ENCODE data around the gene NPR1.

NPR1 gene

DNA sequence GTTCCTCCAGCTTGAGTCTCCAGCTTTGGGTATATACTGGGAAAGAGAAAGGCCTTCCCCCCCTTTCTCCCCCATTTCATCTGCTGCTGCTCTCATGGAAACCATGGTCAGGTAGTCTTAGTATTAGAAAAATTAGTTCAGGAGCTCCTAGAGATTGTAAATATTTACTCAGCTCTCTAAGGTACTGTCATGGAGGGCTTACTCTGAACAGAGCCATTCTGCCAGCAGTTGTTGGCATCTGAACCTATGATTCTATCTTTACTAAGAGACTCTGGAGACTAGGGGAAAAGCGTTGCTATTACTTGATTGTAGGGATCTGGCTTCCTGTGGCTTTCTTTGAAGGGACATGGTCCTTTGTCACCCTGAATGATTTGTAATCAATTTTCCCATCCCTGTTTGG, 55.5 kb downstream of the NPR1 start:
- TF ChIP-seq, protein P1, sequence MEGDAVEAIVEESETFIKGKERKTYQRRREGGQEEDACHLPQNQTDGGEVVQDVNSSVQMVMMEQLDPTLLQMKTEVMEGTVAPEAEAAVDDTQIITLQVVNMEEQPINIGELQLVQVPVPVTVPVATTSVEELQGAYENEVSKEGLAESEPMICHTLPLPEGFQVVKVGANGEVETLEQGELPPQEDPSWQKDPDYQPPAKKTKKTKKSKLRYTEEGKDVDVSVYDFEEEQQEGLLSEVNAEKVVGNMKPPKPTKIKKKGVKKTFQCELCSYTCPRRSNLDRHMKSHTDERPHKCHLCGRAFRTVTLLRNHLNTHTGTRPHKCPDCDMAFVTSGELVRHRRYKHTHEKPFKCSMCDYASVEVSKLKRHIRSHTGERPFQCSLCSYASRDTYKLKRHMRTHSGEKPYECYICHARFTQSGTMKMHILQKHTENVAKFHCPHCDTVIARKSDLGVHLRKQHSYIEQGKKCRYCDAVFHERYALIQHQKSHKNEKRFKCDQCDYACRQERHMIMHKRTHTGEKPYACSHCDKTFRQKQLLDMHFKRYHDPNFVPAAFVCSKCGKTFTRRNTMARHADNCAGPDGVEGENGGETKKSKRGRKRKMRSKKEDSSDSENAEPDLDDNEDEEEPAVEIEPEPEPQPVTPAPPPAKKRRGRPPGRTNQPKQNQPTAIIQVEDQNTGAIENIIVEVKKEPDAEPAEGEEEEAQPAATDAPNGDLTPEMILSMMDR (IDR thresholded peaks at IDR 0.05; ENCODE audit: low read depth, low read length) = no peak
- in situ Hi-C loops (cut with HindIII; ENCODE audit: low sequenced_read_pairs) = no loop called here
- no peak overlapping the region for H3K4me3 ChIP-seq (ENCODE audit: low read depth, low read length)
- no peak for DNase-seq (ENCODE audit: low read depth, low spot score)

GRCh38 chr1:153734396-153735089, 56.1 kb downstream of the NPR1 start:
- in situ Hi-C loops (cut with HindIII; ENCODE audit: low sequenced_read_pairs) = no loop called here
- H3K4me3 ChIP-seq (ENCODE audit: low read depth, low read length) = no peak overlapping the region
- DNase-seq (ENCODE audit: low read depth, low spot score) = no peak
- TF ChIP-seq, protein P1 (IDR thresholded peaks at IDR 0.05; ENCODE audit: low read depth, low read length) = no peak

DNA sequence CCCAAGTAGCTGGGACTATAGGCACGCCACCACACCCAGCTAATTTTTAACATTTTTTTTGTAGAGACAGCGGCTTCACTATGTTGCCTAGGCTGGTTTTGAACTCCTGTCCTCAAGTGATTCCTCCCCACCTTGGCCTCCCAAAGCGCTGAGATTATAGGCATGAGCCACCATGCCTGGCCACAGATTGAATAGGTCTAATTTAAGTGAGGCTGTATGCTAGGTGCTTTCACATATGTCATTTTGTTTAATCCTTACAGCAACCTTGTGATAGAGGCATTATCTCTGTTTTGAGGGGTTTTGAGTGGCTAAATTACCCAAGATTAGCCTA, 56.6 kb downstream of the NPR1 start:
- no peak for DNase-seq (ENCODE audit: low read depth, low spot score)
- no peak overlapping the region for H3K4me3 ChIP-seq (ENCODE audit: low read depth, low read length)
- TF ChIP-seq, protein P1 (IDR thresholded peaks at IDR 0.05; ENCODE audit: low read depth, low read length) = no peak

GRCh38 chr1:153741986-153742385, 63.5 kb downstream of the NPR1 start:
- in situ Hi-C loops (cut with HindIII; ENCODE audit: low sequenced_read_pairs) = no loop called here
- TF ChIP-seq, protein P1 (IDR thresholded peaks at IDR 0.05; ENCODE audit: low read depth, low read length) = no peak

More for the DNA sequence above, 56.6 kb downstream of the NPR1 start:
- in situ Hi-C loops (cut with HindIII; ENCODE audit: low sequenced_read_pairs) = no loop called here

DNA sequence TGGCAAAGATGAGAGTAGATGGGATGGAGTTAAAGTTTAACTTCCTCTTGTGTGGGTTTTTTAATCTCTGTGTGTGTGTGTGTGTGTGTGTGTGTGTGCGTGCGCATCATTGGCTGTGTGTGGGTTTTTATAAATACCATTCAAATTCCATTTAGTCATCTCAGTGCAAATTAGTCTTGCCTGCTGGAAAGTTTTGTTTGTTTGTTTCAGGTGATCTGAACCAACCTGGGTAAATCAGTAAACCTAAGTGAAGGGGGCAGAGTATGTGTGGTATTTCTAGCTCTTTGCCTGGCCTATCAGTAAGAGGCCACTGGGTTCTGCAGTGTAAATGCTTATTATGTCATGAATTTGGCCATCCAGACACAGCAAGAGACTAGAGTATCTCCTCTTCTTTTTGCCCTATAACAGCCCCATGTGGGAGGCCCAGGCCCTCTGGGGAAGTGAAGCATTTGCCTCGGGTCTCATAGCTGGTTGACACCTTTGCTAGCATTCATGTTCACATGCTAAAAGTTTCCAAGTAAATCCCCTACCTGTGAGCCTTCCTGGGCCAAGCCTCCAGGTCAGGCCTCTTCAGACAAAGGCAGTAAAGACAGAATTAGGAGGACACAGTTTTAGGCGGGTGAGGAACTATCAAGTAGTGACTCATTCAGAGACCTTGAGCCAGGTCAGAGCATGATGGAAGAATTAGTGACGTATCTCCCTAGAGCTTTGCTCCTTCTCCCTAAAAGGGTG, 64.1 kb downstream of the NPR1 start:
- TF ChIP-seq, protein P1 (IDR thresholded peaks at IDR 0.05; ENCODE audit: low read depth, low read length) = no peak
- no peak overlapping the region for H3K4me3 ChIP-seq (ENCODE audit: low read depth, low read length)
- in situ Hi-C loops (cut with HindIII; ENCODE audit: low sequenced_read_pairs) = no loop called here
- peak; percentile 37 for DNase-seq (ENCODE audit: low read depth, low spot score)

More at GRCh38 chr1:153741986-153742385, 63.5 kb downstream of the NPR1 start:
- DNase-seq (ENCODE audit: low read depth, low spot score) = no peak
- no peak overlapping the region for H3K4me3 ChIP-seq (ENCODE audit: low read depth, low read length)
